ENCODE data around the gene SLC28A3. TPM values are rescaled to one million over a fixed set of nuclear protein-coding genes. Genes with fewer than 3 reads are reported as not detected.

SLC28A3 gene
- total and polyA plus RNA-seq, 2 experiments from 2014 or later, result not detected

DNA sequence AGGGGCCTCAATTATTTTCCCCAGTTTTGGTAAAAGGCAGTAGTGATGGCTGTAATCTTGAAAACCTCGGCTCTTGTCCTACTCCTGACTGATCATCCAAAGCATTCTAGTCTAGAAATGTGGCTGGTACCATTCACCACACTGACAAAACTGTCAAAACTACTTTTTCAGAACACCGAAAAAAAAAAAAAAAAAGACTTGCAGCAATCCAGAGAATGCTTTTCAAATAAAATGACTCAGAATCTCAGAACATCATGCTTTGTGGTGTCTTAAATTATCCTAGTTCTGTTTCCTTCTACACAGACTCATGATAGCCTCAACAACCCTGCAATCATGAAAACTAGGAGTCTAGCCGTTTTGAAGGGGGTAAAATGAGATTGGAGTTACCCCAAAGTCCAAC is 13.4 kb downstream of the SLC28A3 start:
- H3K36me3 ChIP-seq (ENCODE audit: insufficient read depth), result peaks cover 4% of the 10 kb centered on the region; the same call in 1 of the 2 replicates
- Mint-ChIP-seq H3K27me3 (ENCODE audit: insufficient read depth, low read depth, poor library complexity) (no peaks in the 10 kb centered on the region), H3K27ac (no peak overlapping the region), H3K9me3 (peaks cover 15% of the 10 kb centered on the region; the same call in 2 of the 3 replicates), H3K4me1 (peaks cover 14% of the 10 kb centered on the region; the same call in 2 of the 3 replicates), H3K4me3 (no peak overlapping the region), H3K36me3 (ENCODE audit: low read depth) (peaks cover 5% of the 10 kb centered on the region; the same call in 2 of the 3 replicates)
- no peak overlapping the region for H3K27ac ChIP-seq (ENCODE audit: low read depth)
- H4K20me1 ChIP-seq (replicated peaks; ENCODE audit: insufficient read depth), result no peaks in the 10 kb centered on the region
- H3F3A ChIP-seq (replicated peaks; ENCODE audit: low read depth), result no peaks in the 10 kb centered on the region
- H3K4me2 ChIP-seq, result no peak overlapping the region
- DNase-seq (ENCODE audit: low spot score) (no peak), ATAC-seq (no peak)
- H3K27me3 ChIP-seq (ENCODE audit: insufficient read depth), result no peaks in the 10 kb centered on the region
- TF ChIP-seq EZH2phosphoT487 (IDR thresholded peaks at IDR 0.05; ENCODE audit: unreplicated experiment) (no peak), JUNB (IDR thresholded peaks at IDR 0.05; ENCODE audit: unreplicated experiment) (no peak)
- 0 out of 2 replicates have a peak, but pooled peaks cover 7% of the 10 kb centered on the region for H3K9me2 ChIP-seq (ENCODE audit: insufficient read depth)
- H3K79me2 ChIP-seq (replicated peaks; ENCODE audit: insufficient read depth), result no peaks in the 10 kb centered on the region
- H2AFZ ChIP-seq, result no peak overlapping the region
- H3K4me1 ChIP-seq (ENCODE audit: insufficient read depth), result peaks cover 9% of the 10 kb centered on the region; the same call in 1 of the 2 replicates
- no peak overlapping the region for H3K4me3 ChIP-seq

GRCh38 chr9:84325347-84325973 is 15.1 kb downstream of the SLC28A3 start:
- H3K4me1 Mint-ChIP-seq, result no peaks in the 10 kb centered on the region
- H3K27me3 Mint-ChIP-seq (ENCODE audit: insufficient read depth, low read depth, poor library complexity), result peaks cover 2% of the 10 kb centered on the region
- H3K36me3 Mint-ChIP-seq (ENCODE audit: low read depth), result peaks cover 5% of the 10 kb centered on the region; the same call in 2 of the 3 replicates
- ATAC-seq (no peak), DNase-seq (ENCODE audit: low spot score) (no peak)
- H3K9me2 ChIP-seq (ENCODE audit: insufficient read depth), result 0 out of 2 replicates have a peak, but pooled peaks cover 7% of the 10 kb centered on the region
- no peaks in the 10 kb centered on the region for H3F3A ChIP-seq (replicated peaks; ENCODE audit: low read depth)
- no peak overlapping the region for H2AFZ ChIP-seq
- H3K4me3 ChIP-seq, result no peak overlapping the region
- H3K9me3 Mint-ChIP-seq, result peaks cover 15% of the 10 kb centered on the region; the same call in 2 of the 3 replicates
- no peaks in the 10 kb centered on the region for H4K20me1 ChIP-seq (replicated peaks; ENCODE audit: insufficient read depth)
- peaks cover 4% of the 10 kb centered on the region; the same call in 1 of the 2 replicates for H3K36me3 ChIP-seq (ENCODE audit: insufficient read depth)
- no peak overlapping the region for H3K4me2 ChIP-seq
- H3K4me1 ChIP-seq (ENCODE audit: insufficient read depth), result no peaks in the 10 kb centered on the region
- H3K79me2 ChIP-seq (replicated peaks; ENCODE audit: insufficient read depth), result no peaks in the 10 kb centered on the region
- no peaks in the 10 kb centered on the region for H3K27me3 ChIP-seq (ENCODE audit: insufficient read depth)
- H3K27ac Mint-ChIP-seq, result no peak overlapping the region
- H3K4me3 Mint-ChIP-seq, result no peak overlapping the region
- no peak overlapping the region for H3K27ac ChIP-seq (ENCODE audit: low read depth)
- TF ChIP-seq ZNF331 (CRISPR knock-in tag; IDR thresholded peaks at IDR 0.05; ENCODE audit: low read depth), result no peak
- TF ChIP-seq EZH2 (IDR thresholded peaks at IDR 0.05; ENCODE audit: low read depth, unreplicated experiment), result no peak
- TF ChIP-seq, protein P1, sequence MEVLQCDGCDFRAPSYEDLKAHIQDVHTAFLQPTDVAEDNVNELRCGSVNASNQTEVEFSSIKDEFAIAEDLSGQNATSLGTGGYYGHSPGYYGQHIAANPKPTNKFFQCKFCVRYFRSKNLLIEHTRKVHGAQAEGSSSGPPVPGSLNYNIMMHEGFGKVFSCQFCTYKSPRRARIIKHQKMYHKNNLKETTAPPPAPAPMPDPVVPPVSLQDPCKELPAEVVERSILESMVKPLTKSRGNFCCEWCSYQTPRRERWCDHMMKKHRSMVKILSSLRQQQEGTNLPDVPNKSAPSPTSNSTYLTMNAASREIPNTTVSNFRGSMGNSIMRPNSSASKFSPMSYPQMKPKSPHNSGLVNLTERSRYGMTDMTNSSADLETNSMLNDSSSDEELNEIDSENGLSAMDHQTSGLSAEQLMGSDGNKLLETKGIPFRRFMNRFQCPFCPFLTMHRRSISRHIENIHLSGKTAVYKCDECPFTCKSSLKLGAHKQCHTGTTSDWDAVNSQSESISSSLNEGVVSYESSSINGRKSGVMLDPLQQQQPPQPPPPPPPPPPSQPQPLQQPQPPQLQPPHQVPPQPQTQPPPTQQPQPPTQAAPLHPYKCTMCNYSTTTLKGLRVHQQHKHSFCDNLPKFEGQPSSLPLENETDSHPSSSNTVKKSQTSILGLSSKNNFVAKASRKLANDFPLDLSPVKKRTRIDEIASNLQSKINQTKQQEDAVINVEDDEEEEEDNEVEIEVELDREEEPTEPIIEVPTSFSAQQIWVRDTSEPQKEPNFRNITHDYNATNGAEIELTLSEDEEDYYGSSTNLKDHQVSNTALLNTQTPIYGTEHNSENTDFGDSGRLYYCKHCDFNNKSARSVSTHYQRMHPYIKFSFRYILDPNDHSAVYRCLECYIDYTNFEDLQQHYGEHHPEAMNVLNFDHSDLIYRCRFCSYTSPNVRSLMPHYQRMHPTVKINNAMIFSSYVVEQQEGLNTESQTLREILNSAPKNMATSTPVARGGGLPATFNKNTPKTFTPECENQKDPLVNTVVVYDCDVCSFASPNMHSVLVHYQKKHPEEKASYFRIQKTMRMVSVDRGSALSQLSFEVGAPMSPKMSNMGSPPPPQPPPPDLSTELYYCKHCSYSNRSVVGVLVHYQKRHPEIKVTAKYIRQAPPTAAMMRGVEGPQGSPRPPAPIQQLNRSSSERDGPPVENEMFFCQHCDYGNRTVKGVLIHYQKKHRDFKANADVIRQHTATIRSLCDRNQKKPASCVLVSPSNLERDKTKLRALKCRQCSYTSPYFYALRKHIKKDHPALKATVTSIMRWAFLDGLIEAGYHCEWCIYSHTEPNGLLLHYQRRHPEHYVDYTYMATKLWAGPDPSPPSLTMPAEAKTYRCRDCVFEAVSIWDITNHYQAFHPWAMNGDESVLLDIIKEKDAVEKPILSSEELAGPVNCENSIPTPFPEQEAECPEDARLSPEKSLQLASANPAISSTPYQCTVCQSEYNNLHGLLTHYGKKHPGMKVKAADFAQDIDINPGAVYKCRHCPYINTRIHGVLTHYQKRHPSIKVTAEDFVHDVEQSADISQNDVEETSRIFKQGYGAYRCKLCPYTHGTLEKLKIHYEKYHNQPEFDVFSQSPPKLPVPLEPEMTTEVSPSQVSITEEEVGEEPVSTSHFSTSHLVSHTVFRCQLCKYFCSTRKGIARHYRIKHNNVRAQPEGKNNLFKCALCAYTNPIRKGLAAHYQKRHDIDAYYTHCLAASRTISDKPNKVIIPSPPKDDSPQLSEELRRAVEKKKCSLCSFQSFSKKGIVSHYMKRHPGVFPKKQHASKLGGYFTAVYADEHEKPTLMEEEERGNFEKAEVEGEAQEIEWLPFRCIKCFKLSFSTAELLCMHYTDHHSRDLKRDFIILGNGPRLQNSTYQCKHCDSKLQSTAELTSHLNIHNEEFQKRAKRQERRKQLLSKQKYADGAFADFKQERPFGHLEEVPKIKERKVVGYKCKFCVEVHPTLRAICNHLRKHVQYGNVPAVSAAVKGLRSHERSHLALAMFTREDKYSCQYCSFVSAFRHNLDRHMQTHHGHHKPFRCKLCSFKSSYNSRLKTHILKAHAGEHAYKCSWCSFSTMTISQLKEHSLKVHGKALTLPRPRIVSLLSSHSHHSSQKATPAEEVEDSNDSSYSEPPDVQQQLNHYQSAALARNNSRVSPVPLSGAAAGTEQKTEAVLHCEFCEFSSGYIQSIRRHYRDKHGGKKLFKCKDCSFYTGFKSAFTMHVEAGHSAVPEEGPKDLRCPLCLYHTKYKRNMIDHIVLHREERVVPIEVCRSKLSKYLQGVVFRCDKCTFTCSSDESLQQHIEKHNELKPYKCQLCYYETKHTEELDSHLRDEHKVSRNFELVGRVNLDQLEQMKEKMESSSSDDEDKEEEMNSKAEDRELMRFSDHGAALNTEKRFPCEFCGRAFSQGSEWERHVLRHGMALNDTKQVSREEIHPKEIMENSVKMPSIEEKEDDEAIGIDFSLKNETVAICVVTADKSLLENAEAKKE (CRISPR knock-in tag; IDR thresholded peaks at IDR 0.05), result no peak
- TF ChIP-seq CREB1 (CRISPR knock-in tag; IDR thresholded peaks at IDR 0.05; ENCODE audit: low read depth), result no peak
- TF ChIP-seq JUNB (IDR thresholded peaks at IDR 0.05; ENCODE audit: unreplicated experiment), result no peak
- TF ChIP-seq POLR2AphosphoS5 (IDR thresholded peaks at IDR 0.05; ENCODE audit: low read depth), result no peak
- no peak for TF ChIP-seq ETS1 (IDR thresholded peaks at IDR 0.05)
- no peak for TF ChIP-seq NANOG (IDR thresholded peaks at IDR 0.05; ENCODE audit: borderline replicate concordance)
- TF ChIP-seq EZH2phosphoT487 (IDR thresholded peaks at IDR 0.05; ENCODE audit: unreplicated experiment), result no peak
- TF ChIP-seq ZNF114 (CRISPR knock-in tag; IDR thresholded peaks at IDR 0.05), result no peak
- TF ChIP-seq STAT1 (IDR thresholded peaks at IDR 0.05; ENCODE audit: unreplicated experiment), result no peak

Data from GM23338 (cell line).